ENCODE results near the gene C10orf71.

Gene C10orf71

DNA sequence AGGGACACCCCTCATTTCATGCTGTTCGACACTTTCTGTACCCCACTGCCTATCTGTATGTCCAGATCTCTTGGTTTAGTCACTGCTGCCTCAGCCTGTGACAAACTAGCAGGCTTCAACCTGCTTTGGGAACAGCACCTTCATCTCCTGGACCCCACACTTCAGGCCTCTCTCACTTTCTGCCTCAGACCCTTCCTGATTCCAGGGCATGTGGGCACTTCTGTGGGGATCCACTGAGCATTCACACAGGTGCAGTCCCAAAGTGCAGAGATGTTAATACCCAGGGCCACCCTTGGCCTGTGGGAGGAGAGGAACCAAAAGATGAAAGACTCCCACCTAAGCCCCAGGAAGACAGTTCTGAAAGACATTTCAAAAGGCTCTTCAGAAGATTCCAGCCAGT lies 29.4 kb upstream of the C10orf71 start:
- TF ChIP-seq, protein P1, sequence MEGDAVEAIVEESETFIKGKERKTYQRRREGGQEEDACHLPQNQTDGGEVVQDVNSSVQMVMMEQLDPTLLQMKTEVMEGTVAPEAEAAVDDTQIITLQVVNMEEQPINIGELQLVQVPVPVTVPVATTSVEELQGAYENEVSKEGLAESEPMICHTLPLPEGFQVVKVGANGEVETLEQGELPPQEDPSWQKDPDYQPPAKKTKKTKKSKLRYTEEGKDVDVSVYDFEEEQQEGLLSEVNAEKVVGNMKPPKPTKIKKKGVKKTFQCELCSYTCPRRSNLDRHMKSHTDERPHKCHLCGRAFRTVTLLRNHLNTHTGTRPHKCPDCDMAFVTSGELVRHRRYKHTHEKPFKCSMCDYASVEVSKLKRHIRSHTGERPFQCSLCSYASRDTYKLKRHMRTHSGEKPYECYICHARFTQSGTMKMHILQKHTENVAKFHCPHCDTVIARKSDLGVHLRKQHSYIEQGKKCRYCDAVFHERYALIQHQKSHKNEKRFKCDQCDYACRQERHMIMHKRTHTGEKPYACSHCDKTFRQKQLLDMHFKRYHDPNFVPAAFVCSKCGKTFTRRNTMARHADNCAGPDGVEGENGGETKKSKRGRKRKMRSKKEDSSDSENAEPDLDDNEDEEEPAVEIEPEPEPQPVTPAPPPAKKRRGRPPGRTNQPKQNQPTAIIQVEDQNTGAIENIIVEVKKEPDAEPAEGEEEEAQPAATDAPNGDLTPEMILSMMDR (IDR thresholded peaks at IDR 0.05): no peak
- H3K4me1 ChIP-seq: peaks cover 0 to 13% (median 10%) of the 10 kb centered on the region in 4 donors
- H3K27me3 ChIP-seq: no peaks in the 10 kb centered on the region
- no peaks in the 10 kb centered on the region for H3K36me3 ChIP-seq
- peaks cover 0 to 8% (median 7%) of the 10 kb centered on the region in 3 donors for H3K9me3 ChIP-seq
- H3K4me3 ChIP-seq: no peak overlapping the region
- no peak for DNase-seq
- intact Hi-C loops (cut with DNase I; ENCODE audit: low total_unique reads): no loop called here
- H3K27ac ChIP-seq: no peak overlapping the region

DNA sequence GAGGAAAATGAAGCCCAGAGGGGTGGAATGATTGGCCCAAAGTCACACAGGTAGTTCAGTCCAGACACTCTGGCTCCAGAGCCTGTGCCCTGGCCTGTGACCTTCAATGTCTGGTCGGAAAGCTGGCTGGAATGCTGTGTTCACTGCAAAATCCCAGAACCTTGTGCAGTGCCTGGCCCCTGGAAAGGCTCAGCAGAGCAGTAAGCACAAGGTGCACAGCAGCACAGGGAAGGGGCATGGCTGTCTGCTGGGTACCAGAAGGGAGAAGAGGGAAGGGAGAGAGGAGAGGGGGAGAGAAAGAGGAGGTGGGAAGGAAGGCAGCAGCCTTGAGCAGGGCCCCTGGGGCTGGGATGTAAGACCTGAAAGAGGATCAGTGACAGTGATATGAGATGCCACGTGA lies 28.4 kb upstream of the C10orf71 start:
- intact Hi-C loops (cut with DNase I; ENCODE audit: low total_unique reads): no loop called here
- DNase-seq: no peak
- H3K9me3 ChIP-seq: no peaks in the 10 kb centered on the region
- TF ChIP-seq, protein P1 (IDR thresholded peaks at IDR 0.05): no peak
- H3K4me3 ChIP-seq: no peak overlapping the region
- H3K27ac ChIP-seq: no peak overlapping the region
- H3K4me1 ChIP-seq: peaks cover 0 to 13% (median 10%) of the 10 kb centered on the region in 4 donors
- H3K27me3 ChIP-seq: no peaks in the 10 kb centered on the region
- H3K36me3 ChIP-seq: no peaks in the 10 kb centered on the region

DNA sequence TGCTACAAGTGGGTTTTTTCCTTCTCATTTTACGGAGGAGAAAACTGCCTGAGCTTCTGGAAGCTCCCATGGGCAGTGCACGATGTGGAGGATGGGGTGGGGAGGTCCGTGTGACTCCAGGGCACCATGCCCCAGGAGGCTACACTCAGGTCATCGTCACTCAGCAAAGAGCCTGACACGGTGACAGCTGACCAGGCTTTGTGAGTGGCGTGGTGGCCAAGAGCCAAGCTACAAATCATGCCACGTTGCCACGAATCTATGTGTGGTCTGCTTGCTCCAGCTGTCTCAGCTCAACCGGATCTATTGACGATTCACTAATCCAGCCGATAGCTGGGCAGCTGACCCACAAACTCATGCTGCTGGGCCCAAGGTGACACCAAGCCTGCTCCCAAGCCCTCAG lies 27.6 kb upstream of the C10orf71 start:
- intact Hi-C loops (cut with DNase I; ENCODE audit: low total_unique reads): no loop called here
- H3K4me3 ChIP-seq: no peak overlapping the region
- TF ChIP-seq, protein P1 (IDR thresholded peaks at IDR 0.05): no peak
- H3K27ac ChIP-seq: no peak overlapping the region
- no peaks in the 10 kb centered on the region for H3K36me3 ChIP-seq
- peaks cover 0 to 13% (median 10%) of the 10 kb centered on the region in 4 donors for H3K4me1 ChIP-seq
- DNase-seq: no peak
- no peaks in the 10 kb centered on the region for H3K27me3 ChIP-seq
- H3K9me3 ChIP-seq: no peaks in the 10 kb centered on the region

DNA sequence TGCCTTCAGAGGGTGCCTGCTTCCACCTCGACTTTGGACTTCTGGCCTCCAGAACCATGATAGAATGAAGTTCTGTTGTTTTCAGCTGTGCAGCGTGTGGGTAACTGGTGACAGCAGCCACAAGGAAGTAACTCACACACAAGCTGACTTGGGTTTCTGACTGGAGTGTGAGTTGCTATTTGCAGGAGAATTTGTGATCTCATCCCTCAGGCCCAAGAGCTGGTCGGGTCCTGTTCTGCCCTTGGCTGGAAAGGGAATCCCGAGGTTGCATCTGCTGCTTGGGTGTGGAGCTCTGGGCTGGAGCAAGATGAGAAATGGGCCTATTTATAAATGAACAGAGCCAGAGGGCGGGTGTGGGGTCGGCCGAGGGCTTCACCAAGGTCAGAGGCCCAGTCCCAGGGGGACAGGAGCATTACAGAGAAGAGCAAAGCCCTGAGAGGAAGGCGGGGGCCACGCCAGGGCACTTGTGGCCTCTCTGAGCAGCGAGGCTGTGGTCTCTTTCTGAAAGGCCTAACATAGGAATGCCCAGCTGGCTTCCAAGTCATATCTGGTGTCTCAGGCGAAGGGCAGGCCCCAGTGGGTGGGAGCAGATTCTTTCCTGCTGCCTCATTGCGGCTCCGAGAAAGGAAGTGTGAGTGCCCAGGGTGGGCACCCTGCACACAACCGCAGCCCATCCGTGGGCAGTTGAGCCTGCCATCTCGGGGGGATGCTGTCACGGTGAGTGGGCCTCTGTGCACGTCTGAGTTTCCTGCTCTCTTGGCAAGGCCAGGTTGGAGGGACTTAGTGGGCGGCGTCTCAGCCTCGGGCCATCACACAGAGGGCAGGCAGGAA lies 26.5 kb upstream of the C10orf71 start:
- DNase-seq: peak in 1 of 2 donors; percentile 46
- Histone ChIP-seq H3K36me3 (no peaks in the 10 kb centered on the region), H3K27ac (peak overlapping the region in 1 of 2 donors; percentile 48), H3K4me3 (no peak overlapping the region), H3K27me3 (no peaks in the 10 kb centered on the region), H3K4me1 (peaks cover 0 to 13% (median 10%) of the 10 kb centered on the region in 4 donors), H3K9me3 (no peaks in the 10 kb centered on the region)
- TF ChIP-seq, protein P1 (IDR thresholded peaks at IDR 0.05): no peak
- intact Hi-C loops (cut with DNase I; ENCODE audit: low total_unique reads): no loop called here

DNA sequence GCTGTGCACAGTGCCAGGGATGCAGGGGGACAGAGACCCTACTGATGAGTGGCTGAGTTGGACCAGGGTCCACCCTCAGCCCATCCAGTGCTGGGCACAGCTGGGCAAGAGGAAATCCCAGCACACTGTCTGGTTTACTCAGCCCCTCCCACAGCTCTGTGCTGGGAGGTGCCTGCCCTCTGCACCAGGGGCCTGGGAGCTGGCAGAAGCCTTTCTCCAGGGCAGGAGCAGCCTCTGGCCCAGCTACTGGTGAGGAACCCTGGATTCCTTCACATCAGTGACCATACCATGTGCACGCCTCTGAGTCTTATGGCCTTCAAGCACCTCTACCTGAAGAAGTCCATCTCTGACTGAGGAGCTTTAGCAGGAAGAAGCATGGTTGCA lies 25.9 kb upstream of the C10orf71 start:
- no peak for DNase-seq
- peaks cover 0 to 13% (median 10%) of the 10 kb centered on the region in 4 donors for H3K4me1 ChIP-seq
- TF ChIP-seq, protein P1 (IDR thresholded peaks at IDR 0.05): no peak
- no peak overlapping the region for H3K4me3 ChIP-seq
- H3K36me3 ChIP-seq: no peaks in the 10 kb centered on the region
- peak overlapping the region in 1 of 2 donors; percentile 48 for H3K27ac ChIP-seq
- intact Hi-C loops (cut with DNase I; ENCODE audit: low total_unique reads): no loop called here
- no peaks in the 10 kb centered on the region for H3K9me3 ChIP-seq
- no peaks in the 10 kb centered on the region for H3K27me3 ChIP-seq

Data from tibial artery (tissue), 4 donors.